Smooth muscle cell (in vitro differentiated cells): Measurements from ENCODE around the gene HS2ST1. TPM values are rescaled to one million over a fixed set of nuclear protein-coding genes. Genes with fewer than 3 reads are reported as not detected.

ENCODE experiments used
- DNase-seq: peaks from one replicate; lab custom pipeline; 2025; ENCODE audit not compliant: unreplicated experiment; lab: John Stamatoyannopoulos, UW
- H2AFZ ChIP-seq: fragments of 200-600 bp; sonication (generic); 2 replicates; pipeline ENCODE4 v1.6.0; 2016; ENCODE audit warnings: antibody characterized with exemption, low read depth, mild to moderate bottlenecking
- H3F3A ChIP-seq: fragments of 200-600 bp; sonication (generic); 2 replicates; pipeline ENCODE4 v1.6.0; 2017; ENCODE audit warnings: antibody characterized with exemption, low read depth
- H3K27ac ChIP-seq: fragments of 200-600 bp; sonication (generic); 2 replicates; pipeline ENCODE4 v1.5.1; 2016; ENCODE audit warnings: low read depth, mild to moderate bottlenecking
- H3K27me3 ChIP-seq: fragments of 200-600 bp; sonication (generic); 2 replicates; pipeline ENCODE4 v1.6.1; 2016; ENCODE audit warnings: low read depth, mild to moderate bottlenecking
- H3K36me3 ChIP-seq: fragments of 200-600 bp; sonication (generic); 2 replicates; pipeline ENCODE4 v1.5.1; 2016; ENCODE audit warnings: low read depth
- H3K4me1 ChIP-seq: fragments of 200-600 bp; sonication (generic); 2 replicates; pipeline ENCODE4 v1.5.1; 2016; ENCODE audit warnings: low read depth
- H3K4me2 ChIP-seq: fragments of 200-600 bp; sonication (generic); 2 replicates; pipeline ENCODE4 v1.6.0; 2016; ENCODE audit warnings: mild to moderate bottlenecking
- H3K4me3 ChIP-seq: fragments of 200-600 bp; sonication (generic); 2 replicates; pipeline ENCODE4 v1.5.1; 2016; ENCODE audit warnings: mild to moderate bottlenecking
- H3K79me2 ChIP-seq: fragments of 200-600 bp; sonication (generic); 2 replicates; pipeline ENCODE4 v1.6.0; 2016; ENCODE audit warnings: low read depth, mild to moderate bottlenecking
- H3K9ac ChIP-seq: fragments of 200-600 bp; sonication (generic); 2 replicates; pipeline ENCODE4 v1.6.0; 2016; ENCODE audit warnings: low read depth
- H3K9me3 ChIP-seq: fragments of 200-600 bp; sonication (generic); replicated peaks from 2 replicates; pipeline ENCODE4 v1.5.1; 2016; ENCODE audit warnings: low read depth
- H4K20me1 ChIP-seq: fragments of 200-600 bp; sonication (generic); 2 replicates; pipeline ENCODE4 v1.6.0; 2016; ENCODE audit warnings: low read depth
- CTCF ChIP-seq: fragments of 200-600 bp; sonication (generic); IDR thresholded peaks from 2 replicates; pipeline ENCODE4 v1.5.1; 2017; ENCODE audit warnings: borderline replicate concordance, mild to moderate bottlenecking, antibody characterized with exemption; ENCODE audit not compliant: insufficient read depth, poor library complexity, severe bottlenecking
- WGBS: methylation state at CpG from one replicate; pipeline ENCODE4 v1.1.7; 2016; ENCODE audit warnings: low lambda C conversion rate; 5-methylcytosine and 5-hydroxymethylcytosine counted together
- polyA plus RNA-seq: library from polyadenylated mRNA; unstranded; fragments of >200 nt; fragmentation: Nextera tagmentation; extraction: Ambion mirVana; gene quantifications from 2 replicates; pipeline ENCODE4 v1.2.1, GENCODE V29; 2016
- total RNA-seq: library from RNA; depleted of rRNA; stranded (reverse); fragments of >200 nt; gene quantifications from 2 replicates; pipeline ENCODE4 v1.2.3, GENCODE V29; 2014

HS2ST1 gene
- total and polyA plus RNA-seq, 2 experiments from 2014 or later: 14.6 to 35.6 TPM

GRCh38 chr1:87149241-87150041 is 235.0 kb downstream of the HS2ST1 start:
- peaks cover 39% of the 10 kb centered on the region for H3K4me1 ChIP-seq
- DNase-seq: no peak
- H3K27me3 ChIP-seq: no peaks in the 10 kb centered on the region
- H3F3A ChIP-seq: peaks cover 24% of the 10 kb centered on the region
- no peak overlapping the region for H3K9ac ChIP-seq
- H3K79me2 ChIP-seq: no peaks in the 10 kb centered on the region
- H4K20me1 ChIP-seq: no peaks in the 10 kb centered on the region
- 22% methylated on average over 7 of the region's 7 CpGs for WGBS
- H3K27ac ChIP-seq: peak overlapping the region; percentile 75
- H3K4me2 ChIP-seq: peak overlapping the region; percentile 65
- no peak overlapping the region for H3K4me3 ChIP-seq
- H3K36me3 ChIP-seq: no peaks in the 10 kb centered on the region
- no peak overlapping the region for H2AFZ ChIP-seq
- TF ChIP-seq CTCF: no peak
- no peaks in the 10 kb centered on the region for H3K9me3 ChIP-seq

- peak overlapping the region; percentile 65 for H3K4me2 ChIP-seq
- H3K27me3 ChIP-seq: no peaks in the 10 kb centered on the region
- H3K4me3 ChIP-seq: no peak overlapping the region
- no peak overlapping the region for H2AFZ ChIP-seq
- no peaks in the 10 kb centered on the region for H3K79me2 ChIP-seq
- no peaks in the 10 kb centered on the region for H3K9me3 ChIP-seq
- H3K27ac ChIP-seq: peak overlapping the region; percentile 75
- DNase-seq: no peak
- TF ChIP-seq CTCF: no peak
- no peaks in the 10 kb centered on the region for H4K20me1 ChIP-seq
- H3K9ac ChIP-seq: no peak overlapping the region
- no peaks in the 10 kb centered on the region for H3K36me3 ChIP-seq
- peaks cover 24% of the 10 kb centered on the region for H3F3A ChIP-seq
- H3K4me1 ChIP-seq: peaks cover 39% of the 10 kb centered on the region
- 89% methylated on average over 1 of the region's 1 CpG for WGBS
Measured at GRCh38 chr1:87150143-87150542, 235.7 kb downstream of the HS2ST1 start.

- H3K27ac ChIP-seq: peak overlapping the region; percentile 73
- TF ChIP-seq CTCF: peak; percentile 58
- peak overlapping the region; percentile 11 for H3K9ac ChIP-seq
- peak overlapping the region; percentile 79 for H2AFZ ChIP-seq
- no peaks in the 10 kb centered on the region for H3K27me3 ChIP-seq
- H3K9me3 ChIP-seq: no peaks in the 10 kb centered on the region
- no peaks in the 10 kb centered on the region for H3K79me2 ChIP-seq
- DNase-seq: peak; percentile 27
- peak overlapping the region; percentile 38 for H3K4me3 ChIP-seq
- H3K4me1 ChIP-seq: peaks cover 39% of the 10 kb centered on the region
- H4K20me1 ChIP-seq: no peaks in the 10 kb centered on the region
- no peaks in the 10 kb centered on the region for H3K36me3 ChIP-seq
- H3K4me2 ChIP-seq: peak overlapping the region; percentile 86
- peaks cover 24% of the 10 kb centered on the region for H3F3A ChIP-seq
- WGBS: 10% methylated on average over 42 of the region's 45 CpGs
Measured at GRCh38 chr1:87151500-87152421, 237.3 kb downstream of the HS2ST1 start.
